NCI-H2107 treated with DMSO at 0.1 percent for 48 hours (cell line): ENCODE results near the gene MRPL12.
A peak's percentile ranks its signal among the peaks of the same experiment; 100 is the strongest.

Experiments
- DNase-seq: peaks from one replicate; lab custom pipeline; 2025; ENCODE audit not compliant: unreplicated experiment; lab: John Stamatoyannopoulos, UW

Gene MRPL12

DNA sequence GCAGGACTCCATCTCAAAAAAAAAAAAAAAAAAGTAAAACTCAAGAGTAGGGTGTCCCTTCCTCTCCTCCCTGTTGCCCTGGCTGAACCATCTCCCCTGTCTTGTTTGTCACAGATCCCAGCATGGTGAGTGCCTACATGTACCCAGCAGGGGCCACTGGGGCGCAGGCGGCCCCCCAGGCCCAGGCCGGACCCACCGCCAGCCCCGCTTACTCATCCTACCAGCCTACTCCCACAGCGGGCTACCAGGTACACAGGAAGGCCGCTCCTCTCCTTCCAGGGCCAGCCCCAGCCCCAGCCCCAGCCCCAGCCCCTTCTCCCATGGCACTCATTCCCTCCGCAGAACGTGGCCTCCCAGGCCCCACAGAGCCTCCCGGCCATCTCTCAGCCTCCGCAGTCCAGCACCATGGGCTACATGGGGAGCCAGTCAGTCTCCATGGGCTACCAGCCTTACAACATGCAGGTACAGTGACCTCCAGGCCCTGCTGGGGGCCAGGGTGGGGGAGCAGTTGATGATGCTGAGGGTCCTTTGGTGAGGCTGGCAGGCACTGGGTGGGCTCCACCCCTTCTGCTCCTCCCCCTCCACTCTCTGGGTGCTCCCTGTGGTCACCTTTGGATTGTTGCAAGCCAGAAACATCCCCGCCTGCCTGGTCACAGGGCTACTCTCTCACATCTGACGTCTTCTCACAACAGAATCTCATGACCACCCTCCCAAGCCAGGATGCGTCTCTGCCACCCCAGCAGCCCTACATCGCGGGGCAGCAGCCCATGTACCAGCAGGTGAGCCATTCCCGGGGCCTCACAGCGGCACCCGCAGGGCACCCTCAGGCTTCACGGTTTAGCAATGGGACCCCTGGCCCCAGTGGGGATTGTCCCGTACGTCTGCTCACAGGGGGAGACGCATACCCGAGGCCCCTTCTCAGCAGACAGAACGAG lies 2.5 kb upstream of the MRPL12 start:
- no peak for DNase-seq

DNA sequence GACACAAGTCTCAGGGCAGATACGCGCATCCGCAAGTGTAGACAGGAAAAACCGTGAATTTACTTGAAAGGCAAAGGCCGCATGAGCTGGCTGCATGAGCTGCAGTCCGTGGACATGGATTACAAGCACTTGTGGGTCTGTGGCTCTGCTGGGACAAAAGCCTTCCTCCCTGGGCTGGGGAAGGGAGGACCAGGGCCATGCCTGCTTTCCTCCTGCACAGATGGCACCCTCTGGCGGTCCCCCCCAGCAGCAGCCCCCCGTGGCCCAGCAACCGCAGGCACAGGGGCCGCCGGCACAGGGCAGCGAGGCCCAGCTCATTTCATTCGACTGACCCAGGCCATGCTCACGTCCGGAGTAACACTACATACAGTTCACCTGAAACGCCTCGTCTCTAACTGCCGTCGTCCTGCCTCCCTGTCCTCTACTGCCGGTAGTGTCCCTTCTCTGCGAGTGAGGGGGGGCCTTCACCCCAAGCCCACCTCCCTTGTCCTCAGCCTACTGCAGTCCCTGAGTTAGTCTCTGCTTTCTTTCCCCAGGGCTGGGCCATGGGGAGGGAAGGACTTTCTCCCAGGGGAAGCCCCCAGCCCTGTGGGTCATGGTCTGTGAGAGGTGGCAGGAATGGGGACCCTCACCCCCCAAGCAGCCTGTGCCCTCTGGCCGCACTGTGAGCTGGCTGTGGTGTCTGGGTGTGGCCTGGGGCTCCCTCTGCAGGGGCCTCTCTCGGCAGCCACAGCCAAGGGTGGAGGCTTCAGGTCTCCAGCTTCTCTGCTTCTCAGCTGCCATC lies 1.7 kb upstream of the MRPL12 start:
- no peak for DNase-seq

- no peak for DNase-seq
Observed at GRCh38 chr17:81703747-81704654, 834 bp downstream of the MRPL12 start.

DNA sequence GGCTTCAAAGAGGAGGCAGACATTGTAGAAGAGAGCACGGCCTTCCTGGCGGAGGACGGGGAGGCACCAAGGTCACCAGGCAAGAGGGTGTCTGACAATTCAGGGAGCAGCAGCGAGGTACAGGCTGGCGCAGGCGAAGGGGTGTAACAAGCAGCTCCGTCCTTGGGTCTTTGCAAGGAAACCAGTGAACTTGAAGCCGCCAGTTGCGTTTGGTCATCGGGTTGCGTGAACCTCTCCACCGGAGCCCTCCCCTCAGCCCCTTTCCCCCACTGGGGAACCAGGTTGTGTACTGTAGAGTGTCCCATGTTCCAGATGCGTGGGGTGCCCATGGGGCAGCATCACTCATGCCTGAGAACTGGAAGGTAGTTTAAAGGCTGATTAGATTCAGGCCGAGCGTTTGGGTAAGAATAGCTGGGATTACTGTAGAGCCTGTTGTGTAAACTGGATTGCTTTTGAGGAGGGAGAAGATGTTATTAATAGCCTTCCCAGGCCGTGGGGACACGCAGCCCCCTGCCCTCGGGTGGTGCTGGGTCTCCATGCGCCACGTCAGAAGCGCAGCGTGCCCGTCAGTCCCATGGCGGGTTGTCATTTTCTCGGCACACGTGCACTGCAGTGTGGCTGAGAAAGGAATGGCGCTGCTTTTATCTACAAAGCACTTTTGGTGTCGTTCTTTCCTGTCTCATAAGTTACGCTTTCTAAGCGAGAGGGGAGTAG lies 2.5 kb downstream of the MRPL12 start:
- DNase-seq, result no peak

- no peak for DNase-seq
Observed at GRCh38 chr17:81706232-81706611, 3.1 kb downstream of the MRPL12 start.

- no peak for DNase-seq
Observed at GRCh38 chr17:81706757-81707624, 3.8 kb downstream of the MRPL12 start.

GRCh38 chr17:81707725-81708646 lies 4.8 kb downstream of the MRPL12 start:
- DNase-seq, result no peak

GRCh38 chr17:81708739-81709185 lies 5.6 kb downstream of the MRPL12 start:
- DNase-seq, result no peak

DNA sequence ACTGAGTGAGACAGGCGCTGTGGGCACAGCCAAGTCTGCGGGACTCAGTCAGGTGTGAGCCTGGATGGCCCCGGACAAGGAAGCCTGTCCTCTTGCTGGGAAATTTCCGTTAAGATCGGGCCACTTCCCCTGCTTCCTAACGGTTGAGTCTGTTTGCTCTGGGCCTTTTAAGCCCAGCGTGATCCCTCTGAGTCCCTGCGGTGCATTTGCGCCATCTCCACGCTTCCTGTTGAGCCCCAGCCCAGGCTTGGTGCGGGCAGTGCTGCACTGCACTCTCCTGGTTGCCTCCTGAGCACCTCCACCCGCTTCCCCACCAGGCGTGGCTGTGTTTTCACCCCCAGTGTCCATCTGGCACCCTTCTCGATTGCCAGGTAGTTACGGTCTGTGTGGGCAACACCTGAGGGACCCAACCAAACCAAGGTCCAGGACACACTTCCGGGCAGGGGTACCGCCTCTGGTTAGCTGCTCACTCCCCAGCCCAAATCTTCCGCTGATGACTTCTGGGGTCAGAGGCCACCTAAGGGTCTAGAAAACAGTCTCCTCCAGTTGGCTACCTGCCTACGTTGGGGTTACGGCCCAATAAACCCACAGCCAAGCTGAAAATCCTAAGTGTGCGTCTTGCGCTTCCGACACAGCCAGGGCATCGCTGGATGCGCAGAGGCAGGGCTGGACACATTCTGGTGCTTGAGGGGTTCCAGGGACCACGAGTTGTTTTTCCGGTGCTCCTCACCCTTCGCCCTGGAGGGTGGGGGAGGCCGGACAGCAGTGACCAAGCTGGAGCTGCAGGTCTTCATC lies 7.5 kb downstream of the MRPL12 start:
- no peak for DNase-seq

GRCh38 chr17:81711814-81712467 lies 8.8 kb downstream of the MRPL12 start, which contains the start of gene SLC25A10:
Gene SLC25A10 (plus strand): TSS chr17:81712284. CDS start chr17:81712427, 143 bp downstream.
- DNase-seq, result peak; percentile 37

- DNase-seq, result no peak
Observed at GRCh38 chr17:81712468-81713003, 9.4 kb downstream of the MRPL12 start.

GRCh38 chr17:81713004-81713555 lies 9.9 kb downstream of the MRPL12 start:
- DNase-seq, result no peak

- DNase-seq, result no peak
Observed at GRCh38 chr17:81713556-81714411, 10.6 kb downstream of the MRPL12 start.

- no peak for DNase-seq
Observed at GRCh38 chr17:81714412-81715106, 11.4 kb downstream of the MRPL12 start.
